ENCODE data around the gene CEBPB. TPM values are rescaled to one million over a fixed set of nuclear protein-coding genes. Genes with fewer than 3 reads are reported as not detected.
A peak's percentile ranks its signal among the peaks of the same experiment; 100 is the strongest.

Gene CEBPB
- total RNA-seq, 1 donor from 2014 or later: 264 TPM

DNA sequence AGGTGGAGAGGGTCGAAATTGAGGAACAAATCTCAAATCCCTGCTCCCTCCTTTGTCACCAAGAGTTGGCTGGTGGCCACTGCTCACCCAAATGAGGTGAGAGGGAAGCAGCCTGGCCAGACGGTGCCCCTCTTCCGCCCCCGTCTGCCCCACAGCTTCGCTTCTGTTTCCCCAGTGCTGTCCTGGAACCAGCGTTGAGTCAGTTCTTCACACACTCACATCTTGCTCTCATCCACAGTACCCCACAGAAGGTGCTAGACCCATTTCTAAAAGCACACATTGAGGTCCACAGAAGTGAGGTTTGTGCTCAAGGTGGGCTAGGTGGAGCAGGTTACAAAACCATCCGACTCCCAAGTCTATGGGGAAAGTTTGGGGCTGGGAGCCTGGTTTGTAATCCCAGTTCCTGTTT, 3.8 kb downstream of the CEBPB start:
- TF ChIP-seq POLR2AphosphoS5 (IDR thresholded peaks at IDR 0.05; ENCODE audit: insufficient read depth in 1 of 2, low read depth in 1 of 2): peak in 1 of 2 donors; percentile 18
- TF ChIP-seq, protein P1, sequence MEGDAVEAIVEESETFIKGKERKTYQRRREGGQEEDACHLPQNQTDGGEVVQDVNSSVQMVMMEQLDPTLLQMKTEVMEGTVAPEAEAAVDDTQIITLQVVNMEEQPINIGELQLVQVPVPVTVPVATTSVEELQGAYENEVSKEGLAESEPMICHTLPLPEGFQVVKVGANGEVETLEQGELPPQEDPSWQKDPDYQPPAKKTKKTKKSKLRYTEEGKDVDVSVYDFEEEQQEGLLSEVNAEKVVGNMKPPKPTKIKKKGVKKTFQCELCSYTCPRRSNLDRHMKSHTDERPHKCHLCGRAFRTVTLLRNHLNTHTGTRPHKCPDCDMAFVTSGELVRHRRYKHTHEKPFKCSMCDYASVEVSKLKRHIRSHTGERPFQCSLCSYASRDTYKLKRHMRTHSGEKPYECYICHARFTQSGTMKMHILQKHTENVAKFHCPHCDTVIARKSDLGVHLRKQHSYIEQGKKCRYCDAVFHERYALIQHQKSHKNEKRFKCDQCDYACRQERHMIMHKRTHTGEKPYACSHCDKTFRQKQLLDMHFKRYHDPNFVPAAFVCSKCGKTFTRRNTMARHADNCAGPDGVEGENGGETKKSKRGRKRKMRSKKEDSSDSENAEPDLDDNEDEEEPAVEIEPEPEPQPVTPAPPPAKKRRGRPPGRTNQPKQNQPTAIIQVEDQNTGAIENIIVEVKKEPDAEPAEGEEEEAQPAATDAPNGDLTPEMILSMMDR (IDR thresholded peaks at IDR 0.05): no peak
- Histone ChIP-seq H3K4me1 (peaks cover 42% of the 10 kb centered on the region), H3K27me3 (no peaks in the 10 kb centered on the region), H3K36me3 (peaks cover 0 to 15% of the 10 kb centered on the region in 2 donors), H3K27ac (peak overlapping the region; percentile 100), H3K9me3 (no peaks in the 10 kb centered on the region), H3K4me3 (peak overlapping the region; percentile 88 to 98)
- no peak for DNase-seq (ENCODE audit: extremely low spot score in 2 of 2)
- intact Hi-C loops (cut with DNase I): loop anchor here (5.0 kb wide), 1 partner anchor 208 kb away; no protein-coding TSS in a partner anchor

DNA sequence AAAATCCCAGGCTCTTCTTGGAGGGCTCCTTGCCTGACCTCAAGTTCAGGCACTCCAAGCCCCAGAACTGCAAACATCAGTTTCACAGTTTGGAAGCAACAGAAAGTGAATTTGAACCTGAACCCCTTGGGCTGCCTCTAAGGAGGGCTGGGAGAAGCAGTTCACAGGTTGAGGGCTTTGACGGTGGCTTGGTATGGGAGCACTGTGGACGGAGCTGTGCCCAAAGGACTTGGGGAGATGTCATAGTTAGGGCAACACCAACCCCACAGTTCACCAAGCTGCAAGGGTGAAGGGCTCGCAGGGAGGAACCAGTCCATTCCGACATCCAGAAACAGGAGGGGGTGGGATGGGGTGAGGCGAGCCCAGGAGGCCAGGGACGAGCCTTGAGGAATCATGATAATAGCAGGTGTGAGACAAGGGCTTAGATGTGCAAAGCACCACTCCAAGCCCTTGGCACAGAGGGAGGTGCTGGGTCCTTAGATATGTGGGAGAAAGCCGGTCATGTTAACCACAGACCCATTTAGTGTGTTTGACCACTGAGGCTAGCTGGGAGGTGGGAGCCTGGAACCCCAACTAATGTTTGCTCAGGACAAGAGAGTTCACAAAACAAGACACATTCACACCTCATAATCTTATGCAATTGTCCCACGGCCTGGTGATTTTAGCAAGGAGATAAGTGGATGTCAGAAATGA, 4.3 kb downstream of the CEBPB start:
- intact Hi-C loops (cut with DNase I): loop anchor here (5.0 kb wide), 1 partner anchor 207 kb away; no protein-coding TSS in a partner anchor
- H3K27me3 ChIP-seq: no peaks in the 10 kb centered on the region
- TF ChIP-seq, protein P1 (IDR thresholded peaks at IDR 0.05): no peak
- no peak for TF ChIP-seq POLR2A (IDR thresholded peaks at IDR 0.05)
- no peak for TF ChIP-seq POLR2AphosphoS5 (IDR thresholded peaks at IDR 0.05; ENCODE audit: insufficient read depth in 1 of 2, low read depth in 1 of 2)
- peaks cover 0 to 15% of the 10 kb centered on the region in 2 donors for H3K36me3 ChIP-seq
- H3K4me1 ChIP-seq: peaks cover 37% of the 10 kb centered on the region
- peak overlapping the region; percentile 100 for H3K27ac ChIP-seq
- no peaks in the 10 kb centered on the region for H3K9me3 ChIP-seq
- H3K4me3 ChIP-seq: peak overlapping the region; percentile 88 to 98
- DNase-seq (ENCODE audit: extremely low spot score in 2 of 2): no peak

DNA sequence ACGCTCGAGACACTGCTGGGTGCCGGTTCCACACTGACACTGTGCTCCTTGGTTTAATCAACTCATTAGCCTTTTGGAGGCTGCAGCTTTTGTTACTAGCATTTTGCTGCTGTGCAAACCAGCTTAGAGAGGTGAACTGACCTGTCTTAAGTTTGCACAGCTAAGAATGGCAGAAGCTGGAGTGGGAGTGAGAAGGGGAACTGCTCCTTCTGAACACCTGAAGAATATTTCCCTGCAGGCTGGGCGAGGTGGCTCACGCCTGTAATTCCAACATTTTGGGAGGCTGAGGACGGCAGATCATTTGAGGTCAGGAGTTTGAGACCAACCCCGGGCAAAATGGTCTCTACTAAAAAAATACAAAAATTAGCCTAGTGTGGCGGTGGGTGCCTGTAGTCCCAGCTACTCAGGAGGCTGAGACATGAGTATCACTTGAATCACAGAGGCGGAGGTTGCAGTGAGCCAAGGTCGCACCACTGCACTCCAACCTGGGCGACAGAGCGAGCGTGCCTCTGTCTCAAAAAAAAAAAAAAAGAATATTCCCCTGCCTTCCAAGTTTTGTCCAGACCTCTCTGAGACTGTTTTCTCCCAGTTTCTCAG, 5.0 kb downstream of the CEBPB start:
- peak overlapping the region; percentile 100 for H3K27ac ChIP-seq
- H3K4me3 ChIP-seq: peak overlapping the region in 1 of 2 donors; percentile 88
- no peak for DNase-seq (ENCODE audit: extremely low spot score in 2 of 2)
- H3K27me3 ChIP-seq: no peaks in the 10 kb centered on the region
- peaks cover 35% of the 10 kb centered on the region for H3K4me1 ChIP-seq
- TF ChIP-seq POLR2AphosphoS5 (IDR thresholded peaks at IDR 0.05; ENCODE audit: insufficient read depth in 1 of 2, low read depth in 1 of 2) (no peak), POLR2A (IDR thresholded peaks at IDR 0.05) (no peak)
- TF ChIP-seq, protein P1 (IDR thresholded peaks at IDR 0.05): no peak
- no peaks in the 10 kb centered on the region for H3K9me3 ChIP-seq
- H3K36me3 ChIP-seq: peaks cover 0 to 15% of the 10 kb centered on the region in 2 donors
- intact Hi-C loops (cut with DNase I): no loop called here

DNA sequence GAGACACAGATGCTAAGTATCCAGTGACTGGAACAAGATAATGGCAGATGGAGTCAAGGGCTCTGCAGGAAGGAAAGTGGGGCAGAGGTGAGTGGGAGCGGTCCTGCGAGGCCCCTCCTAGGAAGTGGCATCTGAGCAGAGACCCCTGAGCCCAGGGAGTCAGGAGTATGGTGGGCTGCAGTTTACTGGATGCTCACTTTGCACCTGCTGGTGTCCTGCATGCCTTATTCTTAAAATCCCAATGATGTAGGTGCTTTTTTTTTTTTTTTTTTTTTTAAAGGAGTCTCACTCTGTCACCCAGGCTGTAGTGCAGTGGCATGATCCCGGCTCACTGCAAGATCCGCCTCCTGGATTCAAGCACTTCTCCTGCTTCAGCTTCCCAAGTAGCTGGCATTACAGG, 5.6 kb downstream of the CEBPB start:
- H3K4me3 ChIP-seq: no peak overlapping the region
- intact Hi-C loops (cut with DNase I): no loop called here
- DNase-seq (ENCODE audit: extremely low spot score in 2 of 2): no peak
- peaks cover 35% of the 10 kb centered on the region for H3K4me1 ChIP-seq
- H3K27me3 ChIP-seq: no peaks in the 10 kb centered on the region
- H3K27ac ChIP-seq: peak overlapping the region; percentile 100
- H3K36me3 ChIP-seq: peaks cover 0 to 15% of the 10 kb centered on the region in 2 donors
- no peaks in the 10 kb centered on the region for H3K9me3 ChIP-seq
- TF ChIP-seq, protein P1 (IDR thresholded peaks at IDR 0.05): no peak
- TF ChIP-seq POLR2AphosphoS5 (IDR thresholded peaks at IDR 0.05; ENCODE audit: insufficient read depth in 1 of 2, low read depth in 1 of 2): no peak
- TF ChIP-seq POLR2A (IDR thresholded peaks at IDR 0.05): no peak

DNA sequence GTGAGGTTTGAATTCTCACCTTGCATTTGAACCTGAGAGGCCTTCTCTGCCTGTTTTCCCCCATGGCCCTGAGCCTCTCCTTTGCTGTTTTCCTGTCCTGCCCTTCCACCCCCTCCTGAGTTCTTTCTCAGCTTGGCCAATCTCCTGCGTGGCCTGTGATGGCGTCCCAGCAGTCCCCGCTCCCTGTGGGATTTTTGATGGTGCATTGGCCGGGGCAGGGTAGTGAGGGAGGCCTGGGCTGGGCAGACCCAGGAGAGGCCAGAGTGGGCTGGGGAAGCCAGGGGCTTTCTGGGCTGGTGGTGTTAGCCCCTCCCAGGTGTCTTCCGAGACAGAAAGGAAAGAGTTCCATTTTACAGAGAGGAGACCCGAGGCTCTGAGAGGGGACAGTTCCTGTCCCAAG, 6.3 kb downstream of the CEBPB start:
- peak overlapping the region; percentile 100 for H3K27ac ChIP-seq
- H3K4me3 ChIP-seq: no peak overlapping the region
- intact Hi-C loops (cut with DNase I): no loop called here
- no peak for DNase-seq (ENCODE audit: extremely low spot score in 2 of 2)
- no peaks in the 10 kb centered on the region for H3K9me3 ChIP-seq
- H3K36me3 ChIP-seq: peaks cover 0 to 15% of the 10 kb centered on the region in 2 donors
- H3K4me1 ChIP-seq: peaks cover 35% of the 10 kb centered on the region
- no peak for TF ChIP-seq POLR2A (IDR thresholded peaks at IDR 0.05)
- TF ChIP-seq POLR2AphosphoS5 (IDR thresholded peaks at IDR 0.05; ENCODE audit: insufficient read depth in 1 of 2, low read depth in 1 of 2): no peak
- TF ChIP-seq, protein P1 (IDR thresholded peaks at IDR 0.05): no peak
- no peaks in the 10 kb centered on the region for H3K27me3 ChIP-seq

Measured in vagina (tissue), 2 donors.